Heart right ventricle (tissue), 16 donors: ENCODE data around the gene RGS7. TPM values are rescaled to one million over a fixed set of nuclear protein-coding genes. Genes with fewer than 3 reads are reported as not detected.

Experiments used
- ATAC-seq, 8 donors: fragments of 200-7000 bp; cut with Tn5 transposase; one replicate each; pipeline ENCODE4 v1.9.1; 2020; ENCODE audit warnings: mild to moderate bottlenecking in 8 of 8, moderate library complexity in 8 of 8, moderate number of reproducible peaks in 1 of 8
- DNase-seq, 2 donors: peaks; one replicate each; pipeline ENCODE4 v3.0.0-alpha.2; 2020
- H3K27ac ChIP-seq, 10 donors: fragments of 200-600 bp; sonication (generic) in 2 of 10; one replicate each; pipeline versions ENCODE4 v1.5.0 to v1.8.0; 2020 to 2022; ENCODE audit warnings: mild to moderate bottlenecking in 3 of 10
- H3K27me3 ChIP-seq, 7 donors: fragments of 200-600 bp; one replicate each; pipeline ENCODE4 v1.8.0; 2021 to 2022; ENCODE audit warnings: mild to moderate bottlenecking in 2 of 7
- H3K36me3 ChIP-seq, 9 donors: fragments of 200-600 bp; sonication (generic) in 1 of 9; one replicate each; pipeline versions ENCODE4 v1.5.0 to v1.8.0; 2020 to 2022; ENCODE audit warnings: mild to moderate bottlenecking in 2 of 9
- H3K4me1 ChIP-seq, 9 donors: fragments of 200-600 bp; sonication (generic) in 1 of 9; one replicate each; pipeline versions ENCODE4 v1.5.0 to v1.8.0; 2020 to 2022; ENCODE audit warnings: mild to moderate bottlenecking in 4 of 9
- H3K4me3 ChIP-seq, 10 donors: fragments of 200-600 bp; sonication (generic) in 2 of 10; one replicate each; pipeline versions ENCODE4 v1.5.0 to v1.8.0; 2020 to 2022; ENCODE audit warnings: mild to moderate bottlenecking in 7 of 10, moderate library complexity in 2 of 10
- H3K9me3 ChIP-seq, 11 donors: fragments of 200-600 bp in 10 of 11; sonication (generic) in 2 of 11; one replicate each; pipeline versions ENCODE4 v1.5.0 to v1.8.0; 2013 to 2022; ENCODE audit warnings: mild to moderate bottlenecking in 2 of 11, control low read depth in 1 of 11, moderate library complexity in 1 of 11
- WGBS, 2 donors: extraction: QIAGEN DNeasy Blood & Tissue Kit; methylation state at CpG; one replicate each; pipeline ENCODE4 v1.1.7; 2013; ENCODE audit warnings: inconsistent platforms in 1 of 2; 5-methylcytosine and 5-hydroxymethylcytosine counted together
- intact Hi-C, 10 donors: fragments of 100-400 bp; cut with DNase I; formaldehyde crosslinking; loops; one replicate each; pipeline versions ENCODE4 v1.11.1 to v1.14.2; 2022
- polyA plus RNA-seq, 2 donors: library from polyadenylated mRNA; stranded (reverse); fragments of 200-250 nt; gene quantifications; one replicate each; pipeline ENCODE4 v1.2.3, GENCODE V29; 2013
- total RNA-seq, 10 donors: library from RNA; stranded (reverse); fragmentation: NEBNext Ultra II Directional in 3 of 10; extraction: Animal tissue kit (Norgen Biotek cat#: 25700) in 3 of 10; gene quantifications; one replicate each; pipeline versions ENCODE4 v1.2.1 to v1.2.4, GENCODE V29; 2021 to 2023
- TF ChIP-seq, protein P1 (sequence below), 9 donors: fragments of 200-600 bp; sonication (generic) in 2 of 9; IDR thresholded peaks; one replicate each; pipeline versions ENCODE4 v1.5.0 to v1.8.0; 2021 to 2022; ENCODE audit warnings: antibody characterized with exemption in 9 of 9, mild to moderate bottlenecking in 5 of 9, moderate library complexity in 1 of 9
- donor health status: Arrhythmogenic right ventricular cardiomyopathy.
- donor health status: ischemic (EF 13 %, LVEDD 7.1; RV severe dilation, severe dysfunction).
- donor health status: healthy with polysubstance abuse.
- donor health status: DM: no; HTN: yes; CAD: no.
- donor health status: DM: no; HTN: no; CAD: no.
- donor health status: ischemic (EF 25% LVEDD 6.9; RV normal size, moderate dysfunction).
- donor health status: ischemic (EF 25% LVEDD 5.7; RV mildly dilated, moderate dysfunction).
- donor health status: healthy.
- donor health status: DM: yes; HTN: yes; CAD: no.
- donor health status: Ischemic cardiomyopathy.
- donor health status: ischemic (EF 35%, LVEDD 5.7; RV mildly dilated, moderate dysfunction).
- donor health status: nonischemic (EF 11% LVEDD 7.7; RV severe dilation, severe dysfunction).
- donor health status: DM: yes; HTN: yes; CAD: no.
- donor health status: PGD.
- donor health status: ischemic (EF 29% LVEDD 5.4; RV normal size, mild dysfunction).
- donor health status: nonischemic (EF 23%, LVEDD 6.1; RV moderate dilation, normal function).

RGS7 gene
- total and polyA plus RNA-seq, 12 donors: not detected

- Histone ChIP-seq H3K4me3 (no peak overlapping the region), H3K9me3 (peaks cover 0 to 5% (median 0%) of the 10 kb centered on the region in 11 donors), H3K27ac (no peak overlapping the region), H3K4me1 (no peaks in the 10 kb centered on the region), H3K27me3 (peaks cover 0 to 11% (median 0%) of the 10 kb centered on the region in 7 donors), H3K36me3 (no peaks in the 10 kb centered on the region)
- ATAC-seq: no peak
- TF ChIP-seq, protein P1, sequence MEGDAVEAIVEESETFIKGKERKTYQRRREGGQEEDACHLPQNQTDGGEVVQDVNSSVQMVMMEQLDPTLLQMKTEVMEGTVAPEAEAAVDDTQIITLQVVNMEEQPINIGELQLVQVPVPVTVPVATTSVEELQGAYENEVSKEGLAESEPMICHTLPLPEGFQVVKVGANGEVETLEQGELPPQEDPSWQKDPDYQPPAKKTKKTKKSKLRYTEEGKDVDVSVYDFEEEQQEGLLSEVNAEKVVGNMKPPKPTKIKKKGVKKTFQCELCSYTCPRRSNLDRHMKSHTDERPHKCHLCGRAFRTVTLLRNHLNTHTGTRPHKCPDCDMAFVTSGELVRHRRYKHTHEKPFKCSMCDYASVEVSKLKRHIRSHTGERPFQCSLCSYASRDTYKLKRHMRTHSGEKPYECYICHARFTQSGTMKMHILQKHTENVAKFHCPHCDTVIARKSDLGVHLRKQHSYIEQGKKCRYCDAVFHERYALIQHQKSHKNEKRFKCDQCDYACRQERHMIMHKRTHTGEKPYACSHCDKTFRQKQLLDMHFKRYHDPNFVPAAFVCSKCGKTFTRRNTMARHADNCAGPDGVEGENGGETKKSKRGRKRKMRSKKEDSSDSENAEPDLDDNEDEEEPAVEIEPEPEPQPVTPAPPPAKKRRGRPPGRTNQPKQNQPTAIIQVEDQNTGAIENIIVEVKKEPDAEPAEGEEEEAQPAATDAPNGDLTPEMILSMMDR (IDR thresholded peaks at IDR 0.05): no peak
- intact Hi-C loops: no loop called here
- WGBS, 2 donors: 89 to 93% methylated on average over 3 of the region's 3 CpGs
- no peak for DNase-seq
Measured at GRCh38 chr1:241083285-241083684, 273.7 kb downstream of the RGS7 start.

DNA sequence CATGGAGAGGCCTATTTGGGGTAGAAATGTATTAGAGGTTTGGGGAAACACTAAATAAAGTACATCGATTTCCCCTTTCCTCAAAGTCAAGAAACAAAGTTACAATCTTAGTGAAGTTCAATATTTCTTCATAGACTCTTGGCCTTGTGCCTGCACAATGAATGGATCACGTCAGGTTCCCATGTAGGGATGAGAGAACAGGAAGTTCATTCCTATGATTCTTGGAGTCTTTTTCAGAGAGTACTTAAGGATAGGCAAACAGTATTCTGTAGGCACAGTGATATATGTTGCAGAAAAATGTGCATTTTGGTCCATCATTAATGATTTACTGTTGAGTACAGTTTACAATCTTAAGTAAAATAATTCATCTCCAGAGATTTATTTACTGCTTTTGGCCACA is 275.5 kb downstream of the RGS7 start:
- no peaks in the 10 kb centered on the region for H3K36me3 ChIP-seq
- no peak overlapping the region for H3K27ac ChIP-seq
- TF ChIP-seq, protein P1 (IDR thresholded peaks at IDR 0.05): no peak
- H3K4me3 ChIP-seq: no peak overlapping the region
- no peak for DNase-seq
- intact Hi-C loops: no loop called here
- no peaks in the 10 kb centered on the region for H3K9me3 ChIP-seq
- H3K4me1 ChIP-seq: no peaks in the 10 kb centered on the region
- 52 to 53% methylated on average over 2 of the region's 2 CpGs for WGBS, 2 donors
- no peak for ATAC-seq
- H3K27me3 ChIP-seq: peaks cover 0 to 11% (median 0%) of the 10 kb centered on the region in 7 donors

DNA sequence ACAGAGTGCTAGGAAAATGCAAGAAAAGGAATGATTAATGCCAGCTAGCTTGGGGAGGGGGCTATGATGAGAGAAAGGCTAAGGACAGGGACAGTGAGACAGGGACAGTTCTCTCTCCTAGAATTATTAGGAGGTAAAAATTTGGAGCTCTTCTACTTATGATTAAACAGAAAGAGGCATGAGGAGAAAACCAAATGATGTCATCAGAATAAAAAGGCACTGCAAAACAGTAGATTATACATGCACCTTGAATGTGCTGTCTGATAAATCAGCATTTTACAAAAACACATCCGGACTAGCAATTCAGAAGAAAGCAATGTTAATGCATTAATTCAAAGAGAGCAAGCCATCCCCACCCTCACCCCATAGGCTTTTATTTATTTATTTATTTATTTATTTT is 277.5 kb downstream of the RGS7 start:
- no peak for ATAC-seq
- whole genome bisulfite sequencing, 2 donors: 82 to 84% methylated on average over 1 of the region's 1 CpG
- H3K4me1 ChIP-seq: no peaks in the 10 kb centered on the region
- no peak overlapping the region for H3K27ac ChIP-seq
- no peak for DNase-seq
- H3K4me3 ChIP-seq: no peak overlapping the region
- intact Hi-C loops: no loop called here
- H3K36me3 ChIP-seq: no peaks in the 10 kb centered on the region
- H3K9me3 ChIP-seq: no peaks in the 10 kb centered on the region
- peaks cover 0 to 11% (median 0%) of the 10 kb centered on the region in 7 donors for H3K27me3 ChIP-seq
- TF ChIP-seq, protein P1 (IDR thresholded peaks at IDR 0.05): no peak

DNA sequence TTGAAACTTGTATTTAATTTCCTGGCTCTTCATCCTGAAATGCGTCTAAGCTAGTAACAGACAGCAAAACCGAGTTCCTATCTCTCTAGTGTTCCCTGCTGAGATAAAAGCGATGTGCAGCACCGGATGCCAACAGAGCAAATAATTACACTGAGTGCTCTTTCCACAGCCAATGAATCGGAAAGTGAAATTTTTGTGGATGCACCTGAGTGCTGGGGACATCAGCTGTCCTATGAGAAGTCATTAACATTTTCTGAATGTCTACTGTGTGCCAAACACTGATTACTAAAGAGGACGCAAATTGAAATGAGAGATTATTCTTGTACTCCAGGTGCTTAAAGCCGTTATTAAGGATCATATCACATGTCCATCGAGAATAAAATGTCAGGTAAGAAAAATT is 278.0 kb downstream of the RGS7 start:
- Histone ChIP-seq H3K4me3 (no peak overlapping the region), H3K27ac (no peak overlapping the region), H3K4me1 (no peaks in the 10 kb centered on the region), H3K9me3 (no peaks in the 10 kb centered on the region), H3K27me3 (peaks cover 0 to 11% (median 0%) of the 10 kb centered on the region in 7 donors), H3K36me3 (no peaks in the 10 kb centered on the region)
- TF ChIP-seq, protein P1 (IDR thresholded peaks at IDR 0.05): no peak
- intact Hi-C loops: no loop called here
- ATAC-seq (no peak), DNase-seq (no peak)
- 24 to 34% methylated on average over 8 of the region's 8 CpGs for WGBS, 2 donors
